Measurements from ENCODE around the gene PLA2G3. TPM values are rescaled to one million over a fixed set of nuclear protein-coding genes. Genes with fewer than 3 reads are reported as not detected.

Gene PLA2G3
- polyA plus RNA-seq, 1 donor from 2014 or later, result not detected

GRCh38 chr22:31084811-31085492 lies 55.4 kb downstream of the PLA2G3 start:
- Mint-ChIP-seq H3K4me3 (peak overlapping the region; percentile 81 to 97 (median 87)), H3K27me3 (no peaks in the 10 kb centered on the region), H3K27ac (peak overlapping the region; percentile 27 to 88 (median 52)), H3K9me3 (no peaks in the 10 kb centered on the region), H3K4me1 (peaks cover 8 to 40% (median 25%) of the 10 kb centered on the region in 3 donors), H3K36me3 (no peaks in the 10 kb centered on the region)

Other genes starting within 250 kb of the PLA2G3 start
- gene MORC2, start 171.7 kb downstream of the PLA2G3 start, polyA plus RNA-seq, result 5.9 TPM
- gene TUG1, start 171.2 kb downstream of the PLA2G3 start, polyA plus RNA-seq, result 15.9 TPM
- 6.0 TPM for gene SMTN, start 59.2 kb downstream of the PLA2G3 start, polyA plus RNA-seq
- 145 TPM for gene SELENOM, start 32.9 kb downstream of the PLA2G3 start, polyA plus RNA-seq
- not detected for gene INPP5J, start 17.5 kb downstream of the PLA2G3 start, polyA plus RNA-seq
- gene RNF185, start 19.7 kb upstream of the PLA2G3 start, polyA plus RNA-seq, result 22.0 TPM
- gene LIMK2, start 71.8 kb upstream of the PLA2G3 start, polyA plus RNA-seq, result 9.1 TPM
- gene PIK3IP1, start 152.0 kb upstream of the PLA2G3 start, polyA plus RNA-seq, result 88.7 TPM
- 11.5 TPM for gene PATZ1, start 205.8 kb upstream of the PLA2G3 start, polyA plus RNA-seq

Measured in IgD-negative memory B cell (primary cell).